Caco-2 (cell line): Measurements from ENCODE around the gene IPO9. TPM values are rescaled to one million over a fixed set of nuclear protein-coding genes. Genes with fewer than 3 reads are reported as not detected.

Experiments
- BruUV-seq: library from RNA; stranded (reverse); fragments of 400-500 nt; replicated peaks from 2 replicates; lab custom pipeline; 2021; lab: Mats Ljungman, UMichigan
- CTCF ChIA-PET: fragments of 300-600 bp; sonication (Branson Sonifier 250); formaldehyde crosslinking; loops from one replicate; lab custom pipeline; 2022; ENCODE audit warnings: antibody characterized with exemption; lab: Charles Lee
- POLR2A ChIA-PET: fragments of 300-600 bp; sonication (Branson Sonifier 250); formaldehyde crosslinking; loops from one replicate; lab custom pipeline; 2022; ENCODE audit warnings: antibody characterized with exemption; lab: Charles Lee
- DNase-seq, 2 experiments: peaks; one replicate each; pipeline versions ENCODE4 v3.0.0 to v3.0.0-alpha.2; 2020 to 2022
- H3K27me3 ChIP-seq: replicated peaks from 2 replicates; pipeline ENCODE4 v1.6.0; 2011; ENCODE audit warnings: low read length; ENCODE audit not compliant: control insufficient read depth, insufficient read depth
- H3K36me3 ChIP-seq: 2 replicates; pipeline ENCODE4 v1.5.1; 2011; ENCODE audit warnings: low read length; ENCODE audit not compliant: control insufficient read depth, insufficient read depth
- H3K4me1 ChIP-seq: fragments of 250-450 bp; sonication (Bioruptor Pico); 2 replicates; pipeline ENCODE4 v1.5.1; 2020; ENCODE audit warnings: mild to moderate bottlenecking
- H3K4me3 ChIP-seq: 2 replicates; pipeline ENCODE4 v1.5.1; 2011; ENCODE audit warnings: low read depth, mild to moderate bottlenecking, control low read depth, low read length
- H3K9me3 ChIP-seq: fragments of 250-450 bp; sonication (Bioruptor Pico); 2 replicates; pipeline ENCODE4 v1.5.1; 2020; ENCODE audit warnings: mild to moderate bottlenecking, moderate library complexity
- H3K27ac Mint-ChIP-seq: one replicate; pipeline ENCODE4 v1.8.0; 2022; ENCODE audit warnings: mixed read lengths; ENCODE audit not compliant: unreplicated experiment
- H3K27me3 Mint-ChIP-seq: one replicate; pipeline ENCODE4 v1.8.0; 2022; ENCODE audit warnings: mixed read lengths; ENCODE audit not compliant: insufficient read depth, unreplicated experiment
- H3K36me3 Mint-ChIP-seq: one replicate; pipeline ENCODE4 v1.8.0; 2022; ENCODE audit warnings: mild to moderate bottlenecking, mixed read lengths; ENCODE audit not compliant: insufficient read depth, unreplicated experiment
- H3K4me1 Mint-ChIP-seq: one replicate; pipeline ENCODE4 v1.8.0; 2022; ENCODE audit warnings: low read depth, mixed read lengths; ENCODE audit not compliant: unreplicated experiment
- H3K4me3 Mint-ChIP-seq: one replicate; pipeline ENCODE4 v1.8.0; 2022; ENCODE audit warnings: mild to moderate bottlenecking, moderate library complexity, mixed read lengths; ENCODE audit not compliant: unreplicated experiment
- H3K9me3 Mint-ChIP-seq: one replicate; pipeline ENCODE4 v1.8.0; 2022; ENCODE audit warnings: mixed read lengths; ENCODE audit not compliant: unreplicated experiment
- CTCF ChIP-seq, 2 experiments: fragments of 200-600 bp in 1 of 2; IDR thresholded peaks; 1 replicate in 1 of 2; 2 replicates in 1 of 2; pipeline versions ENCODE4 v1.5.1 to v1.8.0; 2011 to 2022; ENCODE audit warnings: antibody characterized with exemption in 1 of 2, control low read depth in 1 of 2, inconsistent platforms in 1 of 2, low read depth in 1 of 2, low read length in 1 of 2, mild to moderate bottlenecking in 1 of 2, moderate library complexity in 1 of 2; ENCODE audit not compliant: insufficient read depth in 1 of 2, severe bottlenecking in 1 of 2, unreplicated experiment in 1 of 2
- intact Hi-C: fragments of 100-400 bp; cut with micrococcal nuclease; formaldehyde crosslinking; loops from one replicate; pipeline ENCODE4 v1.10.0; 2022; ENCODE audit not compliant: unreplicated experiment
- total RNA-seq: library from RNA; stranded (reverse); gene quantifications from 2 replicates; pipeline ENCODE4 v1.2.3, GENCODE V29; 2022

The IPO9 gene
- total RNA-seq, 1 experiment from 2014 or later, result 107 TPM

GRCh38 chr1:201896951-201897391 is 68.0 kb downstream of the IPO9 start:
- intact Hi-C loops, result loop anchor here (1.0 to 2.0 kb wide), 2 partner anchors 75 to 222 kb away; no protein-coding TSS in a partner anchor
- H3K27ac Mint-ChIP-seq, result no peak overlapping the region
- Histone ChIP-seq H3K9me3 (no peaks in the 10 kb centered on the region), H3K27me3 (no peaks in the 10 kb centered on the region; the same call in 1 of the 2 replicates), H3K4me3 (no peak overlapping the region), H3K4me1 (no peaks in the 10 kb centered on the region), H3K36me3 (no peaks in the 10 kb centered on the region)
- peaks cover 5% of the 10 kb centered on the region for H3K27me3 Mint-ChIP-seq
- H3K9me3 Mint-ChIP-seq, result peaks cover 11% of the 10 kb centered on the region
- no peak overlapping the region for H3K4me3 Mint-ChIP-seq
- CTCF ChIA-PET, result interaction anchor here (0.9 to 2.4 kb wide), 6 partner anchors 11 to 238 kb away, joined by 4 to 41 read pairs (median 8); no protein-coding TSS in a partner anchor
- BruUV-seq, result no TSS peak
- no peak for DNase-seq
- H3K36me3 Mint-ChIP-seq, result no peaks in the 10 kb centered on the region
- no peak for TF ChIP-seq CTCF (IDR thresholded peaks at IDR 0.05; ENCODE audit: insufficient read depth in 1 of 2, low read depth in 1 of 2, low read length in 1 of 2, severe bottlenecking in 1 of 2, unreplicated experiment in 1 of 2)
- POLR2A ChIA-PET, result interaction anchor here (1.0 kb wide), 1 partner anchor 113 kb away, joined by 3 read pairs; the partner anchor contains the start of gene ELF3
- H3K4me1 Mint-ChIP-seq, result no peaks in the 10 kb centered on the region

- Mint-ChIP-seq H3K27me3 (peaks cover 5% of the 10 kb centered on the region), H3K4me1 (no peaks in the 10 kb centered on the region), H3K27ac (no peak overlapping the region), H3K9me3 (peaks cover 11% of the 10 kb centered on the region), H3K36me3 (no peaks in the 10 kb centered on the region), H3K4me3 (no peak overlapping the region)
- no TSS peak for BruUV-seq
- H3K36me3 ChIP-seq, result no peaks in the 10 kb centered on the region
- ChIA-PET CTCF (interaction anchor here (0.6 kb wide), 1 partner anchor 74 kb away, joined by 3 read pairs; no protein-coding TSS in a partner anchor), POLR2A (interaction anchor here (0.7 kb wide), 1 partner anchor 183 kb away, joined by 4 read pairs; no protein-coding TSS in a partner anchor)
- no peaks in the 10 kb centered on the region; the same call in 1 of the 2 replicates for H3K27me3 ChIP-seq
- intact Hi-C loops, result no loop called here
- TF ChIP-seq CTCF (IDR thresholded peaks at IDR 0.05; ENCODE audit: insufficient read depth in 1 of 2, low read depth in 1 of 2, low read length in 1 of 2, severe bottlenecking in 1 of 2, unreplicated experiment in 1 of 2), result no peak
- DNase-seq, result no peak
- no peaks in the 10 kb centered on the region for H3K4me1 ChIP-seq
- no peak overlapping the region for H3K4me3 ChIP-seq
- no peaks in the 10 kb centered on the region for H3K9me3 ChIP-seq
Observed at GRCh38 chr1:201898240-201898894, 69.4 kb downstream of the IPO9 start.

DNA sequence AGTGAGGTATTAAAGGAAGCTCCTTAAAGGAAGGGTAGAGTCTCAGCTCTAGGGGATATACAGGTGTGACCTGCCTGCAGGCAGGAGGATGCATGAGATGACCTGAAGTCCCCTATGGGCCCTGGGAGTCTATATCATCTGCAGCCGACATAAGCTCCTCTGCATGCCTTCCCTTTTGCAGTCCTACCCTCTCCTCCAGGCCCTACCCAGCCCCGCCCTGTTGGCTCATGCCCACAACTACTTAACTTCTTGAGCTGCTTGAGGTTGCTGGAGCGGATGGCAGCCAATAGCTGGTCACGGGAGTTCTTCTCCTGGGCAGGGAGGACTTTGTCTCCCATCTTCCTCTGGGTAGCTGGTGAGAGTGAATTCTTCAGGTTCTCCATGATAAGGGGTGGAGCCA is 70.0 kb downstream of the IPO9 start:
- Histone ChIP-seq H3K9me3 (no peaks in the 10 kb centered on the region), H3K36me3 (no peaks in the 10 kb centered on the region), H3K4me1 (no peaks in the 10 kb centered on the region), H3K4me3 (no peak overlapping the region), H3K27me3 (no peaks in the 10 kb centered on the region; the same call in 1 of the 2 replicates)
- Mint-ChIP-seq H3K9me3 (peaks cover 11% of the 10 kb centered on the region), H3K4me3 (no peak overlapping the region), H3K27me3 (peaks cover 5% of the 10 kb centered on the region), H3K27ac (no peak overlapping the region), H3K4me1 (no peaks in the 10 kb centered on the region), H3K36me3 (no peaks in the 10 kb centered on the region)
- TF ChIP-seq CTCF (IDR thresholded peaks at IDR 0.05; ENCODE audit: insufficient read depth in 1 of 2, low read depth in 1 of 2, low read length in 1 of 2, severe bottlenecking in 1 of 2, unreplicated experiment in 1 of 2), result no peak
- CTCF ChIA-PET, result no interaction called here
- intact Hi-C loops, result no loop called here
- DNase-seq, result no peak
- no TSS peak for BruUV-seq
- POLR2A ChIA-PET, result interaction anchor here (0.7 kb wide), 1 partner anchor 182 kb away, joined by 4 read pairs; no protein-coding TSS in a partner anchor
